Hepatocyte (in vitro differentiated cells): ENCODE data around the gene OR8B12.

Experiments used
- EZH2 ChIP-seq: fragments of 200-600 bp; sonication (generic); IDR thresholded peaks from 2 replicates; pipeline ENCODE4 v1.6.1; 2016; ENCODE audit warnings: antibody characterized with exemption, mild to moderate bottlenecking, borderline replicate concordance
- EZH2phosphoT487 ChIP-seq: fragments of 200-600 bp; sonication (generic); IDR thresholded peaks from one replicate; pipeline ENCODE4 v1.6.1; 2018; ENCODE audit warnings: antibody characterized with exemption, mild to moderate bottlenecking, low read depth, moderate library complexity; ENCODE audit not compliant: unreplicated experiment, severe bottlenecking
- TF ChIP-seq, protein P1 (sequence below): fragments of 200-600 bp; sonication (generic); IDR thresholded peaks from 2 replicates; pipeline ENCODE4 v1.5.1; 2016; ENCODE audit warnings: antibody characterized with exemption, mild to moderate bottlenecking; ENCODE audit not compliant: poor library complexity

DNA sequence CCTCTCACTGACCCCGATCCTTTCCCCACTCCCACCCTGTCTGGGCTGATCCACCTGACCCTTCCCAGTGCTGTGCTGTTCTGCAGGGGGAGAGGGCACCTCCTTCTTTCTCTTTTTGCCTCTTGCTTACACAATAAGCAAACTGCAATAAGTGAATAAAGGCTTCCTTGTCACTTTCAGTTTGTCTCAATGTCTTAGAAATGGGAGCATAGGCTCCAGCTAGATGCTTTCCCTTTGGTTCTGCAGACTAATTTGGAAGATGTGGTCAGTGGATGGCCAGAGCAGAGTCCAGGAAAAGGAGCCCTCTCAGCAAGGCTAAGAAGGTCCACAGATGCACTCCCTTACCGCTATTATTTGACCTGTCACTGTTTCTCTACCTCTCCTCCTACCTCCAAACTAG is 9.4 kb downstream of the OR8B12 start:
- TF ChIP-seq, protein P1, sequence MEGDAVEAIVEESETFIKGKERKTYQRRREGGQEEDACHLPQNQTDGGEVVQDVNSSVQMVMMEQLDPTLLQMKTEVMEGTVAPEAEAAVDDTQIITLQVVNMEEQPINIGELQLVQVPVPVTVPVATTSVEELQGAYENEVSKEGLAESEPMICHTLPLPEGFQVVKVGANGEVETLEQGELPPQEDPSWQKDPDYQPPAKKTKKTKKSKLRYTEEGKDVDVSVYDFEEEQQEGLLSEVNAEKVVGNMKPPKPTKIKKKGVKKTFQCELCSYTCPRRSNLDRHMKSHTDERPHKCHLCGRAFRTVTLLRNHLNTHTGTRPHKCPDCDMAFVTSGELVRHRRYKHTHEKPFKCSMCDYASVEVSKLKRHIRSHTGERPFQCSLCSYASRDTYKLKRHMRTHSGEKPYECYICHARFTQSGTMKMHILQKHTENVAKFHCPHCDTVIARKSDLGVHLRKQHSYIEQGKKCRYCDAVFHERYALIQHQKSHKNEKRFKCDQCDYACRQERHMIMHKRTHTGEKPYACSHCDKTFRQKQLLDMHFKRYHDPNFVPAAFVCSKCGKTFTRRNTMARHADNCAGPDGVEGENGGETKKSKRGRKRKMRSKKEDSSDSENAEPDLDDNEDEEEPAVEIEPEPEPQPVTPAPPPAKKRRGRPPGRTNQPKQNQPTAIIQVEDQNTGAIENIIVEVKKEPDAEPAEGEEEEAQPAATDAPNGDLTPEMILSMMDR, result no peak
- no peak for TF ChIP-seq EZH2
- no peak for TF ChIP-seq EZH2phosphoT487
